WERI-Rb-1 (cell line): Measurements from ENCODE around the gene KCNK17.

ENCODE experiments used
- DNase-seq: peaks from one replicate; pipeline ENCODE4 v3.0.0-alpha.2; 2020
- H3K27ac ChIP-seq: fragments of 250-450 bp; sonication (Bioruptor Pico); 2 replicates; pipeline ENCODE4 v1.5.1; 2020; ENCODE audit warnings: mild to moderate bottlenecking, moderate library complexity
- H3K27me3 ChIP-seq: fragments of 250-450 bp; sonication (Bioruptor Pico); 2 replicates; pipeline ENCODE4 v1.5.1; 2021; ENCODE audit warnings: mild to moderate bottlenecking, low read depth, moderate library complexity; ENCODE audit not compliant: insufficient read depth, severe bottlenecking
- H3K36me3 ChIP-seq: fragments of 250-450 bp; sonication (Bioruptor Pico); 2 replicates; pipeline ENCODE4 v1.5.1; 2020; ENCODE audit warnings: mild to moderate bottlenecking, moderate library complexity
- H3K4me3 ChIP-seq: 2 replicates; pipeline ENCODE4 v1.5.1; 2011; ENCODE audit warnings: low read depth, mild to moderate bottlenecking, control low read depth, low read length
- H3K9me3 ChIP-seq: fragments of 250-450 bp; sonication (Bioruptor Pico); 2 replicates; pipeline ENCODE4 v1.5.1; 2021; ENCODE audit warnings: mild to moderate bottlenecking, moderate library complexity; ENCODE audit not compliant: severe bottlenecking
- CTCF ChIP-seq: IDR thresholded peaks from 2 replicates; pipeline ENCODE4 v1.5.1; 2011; ENCODE audit warnings: low read depth, mild to moderate bottlenecking, control low read depth, inconsistent platforms, low read length

KCNK17 gene

GRCh38 chr6:39279539-39279938 is 34.7 kb downstream of the KCNK17 start:
- Histone ChIP-seq H3K4me3 (no peak overlapping the region), H3K9me3 (peaks cover 3% of the 10 kb centered on the region), H3K27ac (no peak overlapping the region), H3K27me3 (no peaks in the 10 kb centered on the region), H3K36me3 (no peaks in the 10 kb centered on the region)
- no peak for TF ChIP-seq CTCF
- DNase-seq, result no peak

- Histone ChIP-seq H3K4me3 (no peak overlapping the region), H3K36me3 (no peaks in the 10 kb centered on the region), H3K9me3 (peaks cover 3% of the 10 kb centered on the region), H3K27ac (no peak overlapping the region), H3K27me3 (no peaks in the 10 kb centered on the region)
- no peak for TF ChIP-seq CTCF
- no peak for DNase-seq
These were observed 37.7 kb downstream of the KCNK17 start for GRCh38 chr6:39276379-39276995.

- DNase-seq, result no peak
- H3K36me3 ChIP-seq, result no peaks in the 10 kb centered on the region
- H3K9me3 ChIP-seq, result peaks cover 3% of the 10 kb centered on the region
- H3K27ac ChIP-seq, result no peak overlapping the region
- H3K27me3 ChIP-seq, result no peaks in the 10 kb centered on the region
- H3K4me3 ChIP-seq, result no peak overlapping the region
- no peak for TF ChIP-seq CTCF
These were observed 39.3 kb downstream of the KCNK17 start for GRCh38 chr6:39274903-39275302.

GRCh38 chr6:39274471-39274870 is 39.7 kb downstream of the KCNK17 start:
- no peak for TF ChIP-seq CTCF
- Histone ChIP-seq H3K36me3 (no peaks in the 10 kb centered on the region), H3K9me3 (peaks cover 3% of the 10 kb centered on the region), H3K27me3 (no peaks in the 10 kb centered on the region), H3K27ac (no peak overlapping the region), H3K4me3 (no peak overlapping the region)
- no peak for DNase-seq

- TF ChIP-seq CTCF, result no peak
- peaks cover 3% of the 10 kb centered on the region for H3K9me3 ChIP-seq
- DNase-seq, result no peak
- no peaks in the 10 kb centered on the region for H3K36me3 ChIP-seq
- no peak overlapping the region for H3K27ac ChIP-seq
- H3K4me3 ChIP-seq, result no peak overlapping the region
- H3K27me3 ChIP-seq, result no peaks in the 10 kb centered on the region
These were observed 40.8 kb downstream of the KCNK17 start for GRCh38 chr6:39273406-39273821.

- Histone ChIP-seq H3K9me3 (no peaks in the 10 kb centered on the region), H3K4me3 (no peak overlapping the region), H3K36me3 (no peaks in the 10 kb centered on the region), H3K27ac (no peak overlapping the region), H3K27me3 (no peaks in the 10 kb centered on the region)
- no peak for TF ChIP-seq CTCF
- no peak for DNase-seq
These were observed 44.3 kb downstream of the KCNK17 start for GRCh38 chr6:39269961-39270360.
